Measurements from ENCODE around the gene NRXN2.

The NRXN2 gene

GRCh38 chr11:64562723-64563351, 160.2 kb downstream of the NRXN2 start:
- TF ChIP-seq ZBTB7A (IDR thresholded peaks at IDR 0.05; ENCODE audit: low read depth): no peak
- TF ChIP-seq, protein P1, sequence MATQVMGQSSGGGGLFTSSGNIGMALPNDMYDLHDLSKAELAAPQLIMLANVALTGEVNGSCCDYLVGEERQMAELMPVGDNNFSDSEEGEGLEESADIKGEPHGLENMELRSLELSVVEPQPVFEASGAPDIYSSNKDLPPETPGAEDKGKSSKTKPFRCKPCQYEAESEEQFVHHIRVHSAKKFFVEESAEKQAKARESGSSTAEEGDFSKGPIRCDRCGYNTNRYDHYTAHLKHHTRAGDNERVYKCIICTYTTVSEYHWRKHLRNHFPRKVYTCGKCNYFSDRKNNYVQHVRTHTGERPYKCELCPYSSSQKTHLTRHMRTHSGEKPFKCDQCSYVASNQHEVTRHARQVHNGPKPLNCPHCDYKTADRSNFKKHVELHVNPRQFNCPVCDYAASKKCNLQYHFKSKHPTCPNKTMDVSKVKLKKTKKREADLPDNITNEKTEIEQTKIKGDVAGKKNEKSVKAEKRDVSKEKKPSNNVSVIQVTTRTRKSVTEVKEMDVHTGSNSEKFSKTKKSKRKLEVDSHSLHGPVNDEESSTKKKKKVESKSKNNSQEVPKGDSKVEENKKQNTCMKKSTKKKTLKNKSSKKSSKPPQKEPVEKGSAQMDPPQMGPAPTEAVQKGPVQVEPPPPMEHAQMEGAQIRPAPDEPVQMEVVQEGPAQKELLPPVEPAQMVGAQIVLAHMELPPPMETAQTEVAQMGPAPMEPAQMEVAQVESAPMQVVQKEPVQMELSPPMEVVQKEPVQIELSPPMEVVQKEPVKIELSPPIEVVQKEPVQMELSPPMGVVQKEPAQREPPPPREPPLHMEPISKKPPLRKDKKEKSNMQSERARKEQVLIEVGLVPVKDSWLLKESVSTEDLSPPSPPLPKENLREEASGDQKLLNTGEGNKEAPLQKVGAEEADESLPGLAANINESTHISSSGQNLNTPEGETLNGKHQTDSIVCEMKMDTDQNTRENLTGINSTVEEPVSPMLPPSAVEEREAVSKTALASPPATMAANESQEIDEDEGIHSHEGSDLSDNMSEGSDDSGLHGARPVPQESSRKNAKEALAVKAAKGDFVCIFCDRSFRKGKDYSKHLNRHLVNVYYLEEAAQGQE (IDR thresholded peaks at IDR 0.05; ENCODE audit: low read depth): no peak
- TF ChIP-seq TCF12 (IDR thresholded peaks at IDR 0.05; ENCODE audit: low read depth): no peak
- no peak for TF ChIP-seq CREB1 (IDR thresholded peaks at IDR 0.05; ENCODE audit: low read depth)
- no peak for TF ChIP-seq NFIC (IDR thresholded peaks at IDR 0.05)
- TF ChIP-seq EGR1 (IDR thresholded peaks at IDR 0.05): no peak
- no peak for TF ChIP-seq USF1 (IDR thresholded peaks at IDR 0.05)
- TF ChIP-seq CEBPB (IDR thresholded peaks at IDR 0.05): no peak
- TF ChIP-seq YY1 (IDR thresholded peaks at IDR 0.05; ENCODE audit: low read depth): no peak
- TF ChIP-seq TAF1 (IDR thresholded peaks at IDR 0.05; ENCODE audit: low read depth): no peak
- TF ChIP-seq EP300 (IDR thresholded peaks at IDR 0.05; ENCODE audit: borderline replicate concordance): no peak
- no peak for TF ChIP-seq RAD21 (IDR thresholded peaks at IDR 0.05; ENCODE audit: low read depth)
- TF ChIP-seq TEAD4 (IDR thresholded peaks at IDR 0.05): no peak
- TF ChIP-seq, protein P2, sequence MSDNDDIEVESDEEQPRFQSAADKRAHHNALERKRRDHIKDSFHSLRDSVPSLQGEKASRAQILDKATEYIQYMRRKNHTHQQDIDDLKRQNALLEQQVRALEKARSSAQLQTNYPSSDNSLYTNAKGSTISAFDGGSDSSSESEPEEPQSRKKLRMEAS (IDR thresholded peaks at IDR 0.05): no peak
- TF ChIP-seq FOXM1 (IDR thresholded peaks at IDR 0.05; ENCODE audit: borderline replicate concordance, low read depth): no peak

DNA sequence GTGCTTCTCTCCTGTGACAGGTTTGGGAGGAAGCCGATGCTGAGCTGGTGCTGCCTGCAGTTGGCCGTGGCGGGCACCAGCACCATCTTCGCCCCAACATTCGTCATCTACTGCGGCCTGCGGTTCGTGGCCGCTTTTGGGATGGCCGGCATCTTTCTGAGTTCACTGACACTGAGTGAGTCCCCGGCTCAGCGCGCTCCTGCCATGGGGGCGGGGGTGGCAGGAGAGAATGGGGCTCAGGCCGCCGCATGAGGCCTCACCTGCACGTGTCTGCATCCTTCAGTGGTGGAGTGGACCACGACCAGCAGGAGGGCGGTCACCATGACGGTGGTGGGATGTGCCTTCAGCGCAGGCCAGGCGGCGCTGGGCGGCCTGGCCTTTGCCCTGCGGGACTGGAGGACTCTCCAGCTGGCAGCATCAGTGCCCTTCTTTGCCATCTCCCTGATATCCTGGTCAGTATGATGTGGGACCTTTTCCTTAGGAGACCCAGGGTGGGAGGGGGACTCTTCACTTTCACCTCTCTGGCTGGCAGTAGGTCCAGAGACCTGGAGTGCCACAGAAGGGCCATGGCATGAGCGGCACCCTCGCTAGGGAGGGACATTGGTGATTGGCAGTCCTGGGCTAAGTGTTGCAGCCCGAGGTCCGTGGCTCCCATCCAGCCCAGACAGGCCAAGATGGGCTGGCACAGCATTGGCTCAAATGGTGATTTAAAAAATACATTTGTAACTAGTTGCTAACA, 160.8 kb downstream of the NRXN2 start:
- TF ChIP-seq EGR1 (IDR thresholded peaks at IDR 0.05): no peak
- TF ChIP-seq YY1 (IDR thresholded peaks at IDR 0.05; ENCODE audit: low read depth): no peak
- no peak for TF ChIP-seq ZBTB7A (IDR thresholded peaks at IDR 0.05; ENCODE audit: low read depth)
- no peak for TF ChIP-seq RAD21 (IDR thresholded peaks at IDR 0.05; ENCODE audit: low read depth)
- TF ChIP-seq FOXM1 (IDR thresholded peaks at IDR 0.05; ENCODE audit: borderline replicate concordance, low read depth): no peak

DNA sequence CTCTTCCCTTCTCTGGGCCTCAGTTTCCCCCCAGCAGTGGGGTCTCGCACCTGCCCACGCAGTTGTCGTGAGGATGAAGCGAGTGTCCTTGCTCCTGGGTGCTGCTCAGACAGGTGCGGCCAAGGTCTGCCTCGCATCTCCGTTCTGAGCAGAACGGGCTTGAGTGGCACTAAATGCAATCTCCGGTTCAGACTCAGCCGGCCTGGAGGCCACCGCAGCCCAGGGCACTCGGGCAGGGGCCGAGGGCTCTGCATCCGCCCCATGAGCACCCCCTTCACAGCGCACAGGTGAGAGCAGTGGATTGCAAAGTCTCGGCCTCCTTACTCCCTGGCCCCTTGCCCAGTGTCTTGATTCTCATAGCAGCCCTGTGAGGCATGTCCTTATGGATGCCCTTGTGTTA, 162.1 kb downstream of the NRXN2 start:
- TF ChIP-seq EP300 (IDR thresholded peaks at IDR 0.05; ENCODE audit: borderline replicate concordance) (no peak), CEBPB (IDR thresholded peaks at IDR 0.05) (no peak), EGR1 (IDR thresholded peaks at IDR 0.05) (no peak), TCF12 (IDR thresholded peaks at IDR 0.05; ENCODE audit: low read depth) (no peak), USF1 (IDR thresholded peaks at IDR 0.05) (no peak), TEAD4 (IDR thresholded peaks at IDR 0.05) (no peak), RAD21 (IDR thresholded peaks at IDR 0.05; ENCODE audit: low read depth) (no peak), YY1 (IDR thresholded peaks at IDR 0.05; ENCODE audit: low read depth) (no peak), TAF1 (IDR thresholded peaks at IDR 0.05; ENCODE audit: low read depth) (no peak), FOXM1 (IDR thresholded peaks at IDR 0.05; ENCODE audit: borderline replicate concordance, low read depth) (no peak), CREB1 (IDR thresholded peaks at IDR 0.05; ENCODE audit: low read depth) (no peak)
- TF ChIP-seq, protein P1 (IDR thresholded peaks at IDR 0.05; ENCODE audit: low read depth): no peak
- TF ChIP-seq, protein P2 (IDR thresholded peaks at IDR 0.05): no peak

DNA sequence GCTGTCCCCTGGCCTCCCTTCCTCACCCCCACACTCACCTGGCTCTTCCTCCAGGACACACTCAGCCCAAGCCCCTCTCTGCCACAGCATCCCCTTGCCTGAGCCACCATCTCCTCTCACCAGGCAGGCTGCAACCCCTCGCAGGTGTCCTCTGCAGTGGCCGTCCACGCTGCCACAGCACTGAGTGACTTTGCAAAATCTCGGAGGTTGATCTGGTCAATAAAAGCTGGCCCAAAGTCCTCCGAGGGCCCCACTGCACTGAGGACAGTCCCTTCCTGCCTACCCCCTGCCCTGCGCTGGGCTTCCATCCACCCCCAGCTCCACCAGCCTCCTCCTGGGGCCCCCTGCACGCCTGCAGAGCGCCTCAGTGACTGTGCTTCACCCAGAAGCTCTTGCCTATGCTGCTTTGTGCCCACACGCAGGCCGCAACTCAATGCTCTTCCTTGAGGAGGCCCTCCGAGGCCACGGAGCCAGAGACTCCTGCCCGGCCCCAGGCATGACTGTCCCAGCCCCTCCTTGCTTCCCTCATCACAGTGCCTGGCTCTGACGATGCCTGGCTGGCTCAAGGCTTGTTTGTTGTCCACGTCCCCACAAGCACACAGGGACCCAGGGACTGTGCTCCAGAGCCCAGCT, 162.7 kb downstream of the NRXN2 start:
- TF ChIP-seq ZBTB7A (IDR thresholded peaks at IDR 0.05; ENCODE audit: low read depth): no peak
- TF ChIP-seq USF1 (IDR thresholded peaks at IDR 0.05): no peak
- no peak for TF ChIP-seq TCF12 (IDR thresholded peaks at IDR 0.05; ENCODE audit: low read depth)
- no peak for TF ChIP-seq EGR1 (IDR thresholded peaks at IDR 0.05)

All from Ishikawa (cell line).